Spleen (tissue), 11 donors: Measurements from ENCODE around the gene ISCA2. TPM values are rescaled to one million over a fixed set of nuclear protein-coding genes. Genes with fewer than 3 reads are reported as not detected.

Experiments
- DNase-seq: peaks from one replicate; pipeline ENCODE4 v3.0.0-alpha.2; 2020
- H3K27ac ChIP-seq, 8 donors: fragments of 200-600 bp; sonication (generic) in 7 of 8; 1 replicate in 4 of 8; 2 replicates in 4 of 8; pipeline versions ENCODE4 v1.5.0 to v1.8.0; 2016 to 2021; ENCODE audit warnings: inconsistent platforms in 4 of 8, mild to moderate bottlenecking in 4 of 8, moderate library complexity in 1 of 8
- H3K27me3 ChIP-seq, 7 donors: fragments of 200-600 bp; sonication (generic) in 6 of 7; replicated peaks in 1 of 7; 1 replicate in 4 of 7; 2 replicates in 3 of 7; pipeline versions ENCODE4 v1.5.0 to v1.8.0; 2016 to 2021; ENCODE audit warnings: inconsistent platforms in 3 of 7, mild to moderate bottlenecking in 1 of 7
- H3K36me3 ChIP-seq, 6 donors: fragments of 200-600 bp; sonication (generic) in 5 of 6; 1 replicate in 4 of 6; 2 replicates in 2 of 6; pipeline versions ENCODE4 v1.5.0 to v1.8.0; 2016 to 2021; ENCODE audit warnings: inconsistent platforms in 2 of 6
- H3K4me1 ChIP-seq, 6 donors: fragments of 200-600 bp; sonication (generic) in 5 of 6; 1 replicate in 3 of 6; 2 replicates in 3 of 6; pipeline versions ENCODE4 v1.5.0 to v1.8.0; 2016 to 2021; ENCODE audit warnings: inconsistent platforms in 3 of 6
- H3K4me3 ChIP-seq, 8 donors: fragments of 200-600 bp; sonication (generic) in 7 of 8; 1 replicate in 4 of 8; 2 replicates in 4 of 8; pipeline versions ENCODE4 v1.5.0 to v1.8.0; 2016 to 2021; ENCODE audit warnings: inconsistent platforms in 4 of 8, mild to moderate bottlenecking in 4 of 8, moderate library complexity in 2 of 8
- H3K9me3 ChIP-seq, 8 donors: fragments of 200-600 bp; sonication (generic) in 7 of 8; 1 replicate in 4 of 8; 2 replicates in 4 of 8; pipeline versions ENCODE4 v1.5.0 to v1.8.0; 2016 to 2021; ENCODE audit warnings: inconsistent platforms in 4 of 8
- POLR2A ChIP-seq, 3 donors: fragments of 450-650 bp; IDR thresholded peaks; one replicate each; pipeline ENCODE4 v1.5.1; 2017; ENCODE audit warnings: antibody characterized with exemption in 3 of 3, mild to moderate bottlenecking in 1 of 3
- POLR2AphosphoS5 ChIP-seq, 3 donors: sonication (generic); formaldehyde crosslinking; IDR thresholded peaks; one replicate each; pipeline ENCODE4 v1.5.1; 2017; ENCODE audit warnings: antibody characterized with exemption in 3 of 3
- WGBS, 5 donors: extraction: QIAGEN DNeasy Blood & Tissue Kit in 3 of 5; methylation state at CpG; one replicate each; pipeline versions ENCODE4 v1.1.5 to v1.1.7; 2013 to 2018; 5-methylcytosine and 5-hydroxymethylcytosine counted together
- intact Hi-C: fragments of 100-400 bp; cut with DNase I; formaldehyde crosslinking; loops from one replicate; pipeline ENCODE4 v1.15.0; 2023; ENCODE audit warnings: low total_unique reads
- polyA plus RNA-seq, 3 donors: library from polyadenylated mRNA; stranded (reverse); fragments of 200-250 nt; gene quantifications; one replicate each; pipeline ENCODE4 v1.2.1, GENCODE V29; 2013
- total RNA-seq, 7 donors: library from RNA; depleted of rRNA in 3 of 7; stranded (reverse); fragments of >200 nt in 3 of 7; fragmentation: NEBNext Ultra II Directional in 4 of 7; extraction: Animal tissue kit (Norgen Biotek cat#: 25700) in 4 of 7; gene quantifications; one replicate each; pipeline versions ENCODE4 v1.1.0 to v1.2.1, GENCODE V29; 2016 to 2021
- TF ChIP-seq, protein P1 (sequence below), 11 experiments: fragments of 200-600 bp in 7 of 11; fragments of 450-650 bp in 4 of 11; sonication (generic) in 4 of 11; IDR thresholded peaks in 8 of 11; conservative IDR thresholded peaks in 3 of 11; 1 replicate in 7 of 11; 2 replicates in 4 of 11; pipeline versions ENCODE4 v1.4.0 to v1.8.0; 2016 to 2021; ENCODE audit warnings: antibody characterized with exemption in 11 of 11, inconsistent platforms in 4 of 11, mild to moderate bottlenecking in 1 of 11
- donor health status: healthy with polysubstance abuse.
- donor health status: DM: no; HTN: no; CAD: no; lungs with moderate emphysema.
- donor health status: DM: no; HTN: no; CAD: no.
- donor health status: Bipolar disorder and iron deficiency.
- donor health status: healthy.
- donor health status: DM: no; HTN: no; CAD: no.
- donor health status: DM: yes; HTN: yes; CAD: no.

Gene ISCA2
- total and polyA plus RNA-seq, 10 donors: 11.7 to 28.9 (median 22.7) TPM

DNA sequence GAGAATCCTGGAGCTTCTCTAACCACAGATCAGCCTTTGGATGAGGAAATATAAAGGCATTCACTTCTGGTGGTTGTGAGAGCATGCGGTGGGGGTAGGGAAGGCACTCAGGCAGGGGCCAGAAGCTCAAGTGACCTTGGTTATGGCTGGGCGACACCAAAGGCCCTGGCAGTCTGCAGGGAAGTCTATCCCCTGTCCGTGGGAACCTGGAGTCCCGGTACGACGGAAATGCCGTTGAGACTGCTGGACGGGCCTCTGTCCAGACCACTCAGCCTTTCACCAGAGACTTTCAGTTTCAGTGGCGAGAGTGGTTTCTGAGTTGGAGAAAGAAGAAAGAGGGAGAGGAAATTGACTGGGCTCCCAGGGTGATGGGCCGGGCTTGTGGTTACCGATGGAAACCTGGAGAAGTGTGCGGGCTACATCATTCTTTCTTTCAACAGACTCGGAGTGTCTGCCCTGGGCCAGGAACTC lies 20.9 kb downstream of the ISCA2 start:
- TF ChIP-seq, protein P1, sequence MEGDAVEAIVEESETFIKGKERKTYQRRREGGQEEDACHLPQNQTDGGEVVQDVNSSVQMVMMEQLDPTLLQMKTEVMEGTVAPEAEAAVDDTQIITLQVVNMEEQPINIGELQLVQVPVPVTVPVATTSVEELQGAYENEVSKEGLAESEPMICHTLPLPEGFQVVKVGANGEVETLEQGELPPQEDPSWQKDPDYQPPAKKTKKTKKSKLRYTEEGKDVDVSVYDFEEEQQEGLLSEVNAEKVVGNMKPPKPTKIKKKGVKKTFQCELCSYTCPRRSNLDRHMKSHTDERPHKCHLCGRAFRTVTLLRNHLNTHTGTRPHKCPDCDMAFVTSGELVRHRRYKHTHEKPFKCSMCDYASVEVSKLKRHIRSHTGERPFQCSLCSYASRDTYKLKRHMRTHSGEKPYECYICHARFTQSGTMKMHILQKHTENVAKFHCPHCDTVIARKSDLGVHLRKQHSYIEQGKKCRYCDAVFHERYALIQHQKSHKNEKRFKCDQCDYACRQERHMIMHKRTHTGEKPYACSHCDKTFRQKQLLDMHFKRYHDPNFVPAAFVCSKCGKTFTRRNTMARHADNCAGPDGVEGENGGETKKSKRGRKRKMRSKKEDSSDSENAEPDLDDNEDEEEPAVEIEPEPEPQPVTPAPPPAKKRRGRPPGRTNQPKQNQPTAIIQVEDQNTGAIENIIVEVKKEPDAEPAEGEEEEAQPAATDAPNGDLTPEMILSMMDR (IDR thresholded peaks at IDR 0.05 in 8 of 11, conservative IDR thresholded peaks at IDR 0.05 in 3 of 11): no peak
- peak in 1 of 3 donors; percentile 37 for TF ChIP-seq POLR2AphosphoS5 (IDR thresholded peaks at IDR 0.05)
- DNase-seq: peak; percentile 73
- intact Hi-C loops: no loop called here
- Histone ChIP-seq H3K27ac (peak overlapping the region in 7 of 8 donors; percentile 23 to 63 (median 49)), H3K27me3 (peaks cover 0 to 11% (median 0%) of the 10 kb centered on the region in 7 donors), H3K9me3 (no peaks in the 10 kb centered on the region), H3K4me3 (peak overlapping the region in 2 of 8 donors; percentile 7 to 28), H3K4me1 (peaks cover 0 to 27% (median 17%) of the 10 kb centered on the region in 6 donors), H3K36me3 (no peaks in the 10 kb centered on the region)
- WGBS, 5 donors: 0 to 11% (median 6%) methylated on average over 13 of the region's 13 CpGs

GRCh38 chr14:74515891-74516412 lies 22.4 kb downstream of the ISCA2 start:
- Histone ChIP-seq H3K27ac (no peak overlapping the region), H3K27me3 (peaks cover 0 to 9% (median 0%) of the 10 kb centered on the region in 7 donors), H3K9me3 (no peaks in the 10 kb centered on the region), H3K4me1 (peaks cover 0 to 27% (median 17%) of the 10 kb centered on the region in 6 donors), H3K4me3 (no peak overlapping the region), H3K36me3 (no peaks in the 10 kb centered on the region)
- intact Hi-C loops: no loop called here
- WGBS, 5 donors: 70 to 90% (median 85%) methylated on average over 5 to 8 of the region's 8 CpGs
- DNase-seq: peak; percentile 45
- TF ChIP-seq POLR2AphosphoS5 (IDR thresholded peaks at IDR 0.05): no peak
- no peak for TF ChIP-seq POLR2A (IDR thresholded peaks at IDR 0.05)
- TF ChIP-seq, protein P1 (IDR thresholded peaks at IDR 0.05 in 8 of 11, conservative IDR thresholded peaks at IDR 0.05 in 3 of 11): no peak

DNA sequence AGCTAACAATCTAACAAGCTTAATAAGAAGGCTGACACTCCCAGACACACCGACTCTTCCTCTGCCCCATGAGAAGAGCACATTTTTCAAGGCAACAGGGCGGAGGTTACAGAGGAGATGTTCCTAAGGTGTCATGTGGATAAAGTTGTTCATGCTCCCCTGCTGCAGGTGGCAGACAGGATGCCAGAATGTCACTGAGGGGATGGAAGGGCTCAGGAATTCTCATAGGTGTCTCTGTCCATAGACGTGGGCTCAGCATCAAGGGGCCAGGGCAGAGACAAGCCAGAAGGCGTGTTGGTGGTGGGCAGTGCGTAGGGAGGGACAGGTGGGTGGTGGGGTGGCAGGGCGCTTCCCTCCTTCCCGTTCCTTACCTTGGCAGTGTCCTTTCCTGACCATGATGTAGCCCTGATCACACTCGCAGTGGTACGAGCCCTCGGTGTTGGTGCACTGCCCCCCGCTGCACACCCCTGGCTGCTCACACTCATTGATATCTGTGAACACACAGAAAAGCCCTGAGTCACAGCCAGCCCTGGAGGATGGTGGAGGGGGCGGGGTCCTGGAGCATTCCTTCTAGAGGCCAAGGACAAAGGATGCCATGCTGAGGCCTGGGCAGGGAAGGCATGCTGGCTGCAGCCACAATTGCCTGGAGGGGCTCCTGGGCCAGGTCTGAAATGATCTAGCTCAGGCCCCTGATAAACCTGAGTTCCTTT lies 23.0 kb downstream of the ISCA2 start:
- WGBS, 5 donors: 67 to 82% (median 78%) methylated on average over 11 to 12 of the region's 12 CpGs
- TF ChIP-seq POLR2AphosphoS5 (IDR thresholded peaks at IDR 0.05) (peak in 1 of 3 donors; percentile 46), POLR2A (IDR thresholded peaks at IDR 0.05) (no peak)
- Histone ChIP-seq H3K27me3 (peaks cover 0 to 9% (median 0%) of the 10 kb centered on the region in 7 donors), H3K4me1 (peaks cover 0 to 27% (median 17%) of the 10 kb centered on the region in 6 donors), H3K4me3 (no peak overlapping the region), H3K9me3 (no peaks in the 10 kb centered on the region), H3K27ac (no peak overlapping the region), H3K36me3 (no peaks in the 10 kb centered on the region)
- peak; percentile 75 for DNase-seq
- intact Hi-C loops: no loop called here

DNA sequence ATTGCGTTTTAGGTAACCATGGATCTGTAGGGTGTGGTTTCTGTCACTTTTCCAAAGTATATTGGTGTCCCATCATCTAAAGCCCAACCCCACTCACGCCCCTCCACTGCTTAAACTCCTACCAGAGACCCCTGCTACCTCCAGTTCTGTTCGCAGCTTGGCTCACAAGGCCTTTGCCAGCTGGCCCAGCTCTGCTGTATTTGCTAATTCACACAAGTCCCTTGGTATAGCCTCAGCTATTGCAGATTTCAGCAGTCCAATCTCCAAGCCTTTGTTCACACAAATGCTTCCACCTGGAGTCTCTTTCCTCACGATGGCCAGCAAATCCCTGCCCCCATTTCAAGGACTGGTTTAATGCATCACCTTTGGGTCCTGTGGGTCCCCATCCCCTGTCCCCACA lies 24.2 kb downstream of the ISCA2 start:
- peaks cover 0 to 8% (median 0%) of the 10 kb centered on the region in 7 donors for H3K27me3 ChIP-seq
- H3K9me3 ChIP-seq: no peaks in the 10 kb centered on the region
- 78 to 91% (median 88%) methylated on average over 4 of the region's 4 CpGs for WGBS, 5 donors
- no peak overlapping the region for H3K4me3 ChIP-seq
- H3K4me1 ChIP-seq: peaks cover 0 to 27% (median 17%) of the 10 kb centered on the region in 6 donors
- peak; percentile 39 for DNase-seq
- no peaks in the 10 kb centered on the region for H3K36me3 ChIP-seq
- TF ChIP-seq, protein P1 (IDR thresholded peaks at IDR 0.05 in 8 of 11, conservative IDR thresholded peaks at IDR 0.05 in 3 of 11): no peak
- TF ChIP-seq POLR2A (IDR thresholded peaks at IDR 0.05) (no peak), POLR2AphosphoS5 (IDR thresholded peaks at IDR 0.05) (no peak)
- intact Hi-C loops: no loop called here
- H3K27ac ChIP-seq: no peak overlapping the region
